D721Med (cell line): Measurements from ENCODE around the gene TEP1.

Experiments
- DNase-seq: peaks from one replicate; pipeline ENCODE4 v3.0.0; 2011; ENCODE audit warnings: low spot score; ENCODE audit not compliant: insufficient read length
- FAIRE-seq: peaks from 2 replicates; lab custom pipeline; 2011; peaks lifted over from hg19 to GRCh38; lab: Jason Lieb, UNC
- CTCF ChIP-seq: IDR thresholded peaks from 2 replicates; pipeline ENCODE4 v1.5.1; 2012; ENCODE audit warnings: mild to moderate bottlenecking, control low read depth; ENCODE audit not compliant: insufficient read depth; ENCODE audit errors: missing control alignments

Gene TEP1

DNA sequence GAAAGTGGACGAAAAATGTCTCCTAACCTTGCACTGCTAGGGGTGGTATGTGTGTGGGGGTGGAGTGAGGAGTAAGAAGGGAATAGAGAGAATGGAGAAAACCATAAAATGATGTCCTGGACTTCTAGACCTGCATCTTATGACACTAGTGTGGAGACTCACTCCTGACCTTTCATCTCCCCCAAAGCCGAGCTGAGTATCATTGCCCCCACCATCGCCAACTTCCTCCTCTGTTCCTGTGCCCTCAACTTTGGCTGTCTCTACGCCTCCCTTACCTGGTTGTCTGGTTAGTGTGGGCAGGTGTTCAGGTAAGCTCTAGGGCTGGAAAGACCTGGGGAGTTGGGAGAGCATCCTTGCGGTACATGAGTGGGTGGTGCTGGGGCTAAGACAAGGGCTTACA is 27.2 kb upstream of the TEP1 start:
- no peak for TF ChIP-seq CTCF
- DNase-seq (no peak), FAIRE-seq (no peak)

DNA sequence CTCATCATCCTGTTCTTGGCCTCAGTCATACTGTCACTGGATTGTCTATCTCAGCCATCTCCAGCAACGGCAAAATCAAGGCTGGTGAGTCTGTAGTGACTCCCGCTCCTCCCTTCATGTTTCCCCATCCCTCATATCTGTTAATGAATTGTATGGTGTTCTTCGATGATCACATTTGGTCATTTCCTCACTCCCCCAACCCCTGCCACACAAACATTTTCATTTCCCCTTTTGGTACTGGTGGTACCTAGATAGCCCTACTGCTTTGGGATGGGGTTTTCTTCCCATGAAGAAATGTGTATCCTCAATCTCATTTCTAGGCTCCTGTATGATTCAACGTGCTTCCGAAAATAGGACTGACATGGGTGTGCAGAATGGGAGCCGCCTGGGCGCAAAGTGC is 25.4 kb upstream of the TEP1 start:
- DNase-seq (no peak), FAIRE-seq (no peak)
- no peak for TF ChIP-seq CTCF

- no peak for DNase-seq
- FAIRE-seq = no peak
These were observed 23.1 kb upstream of the TEP1 start for GRCh38 chr14:20436363-20436755.

GRCh38 chr14:20435582-20436362 is 22.5 kb upstream of the TEP1 start, which contains the start of gene KLHL33:
KLHL33 (minus strand) TSS chr14:20436166; CDS start chr14:20435811, 355 bp downstream.
- no peak for TF ChIP-seq CTCF
- no peak for FAIRE-seq

More at GRCh38 chr14:20436363-20436755, 23.1 kb upstream of the TEP1 start:
- TF ChIP-seq CTCF = no peak

GRCh38 chr14:20434701-20435581 is 21.6 kb upstream of the TEP1 start:
- DNase-seq (no peak), FAIRE-seq (no peak)
- no peak for TF ChIP-seq CTCF

More at GRCh38 chr14:20435582-20436362, 22.5 kb upstream of the TEP1 start, which contains the start of gene KLHL33:
- DNase-seq = no peak

DNA sequence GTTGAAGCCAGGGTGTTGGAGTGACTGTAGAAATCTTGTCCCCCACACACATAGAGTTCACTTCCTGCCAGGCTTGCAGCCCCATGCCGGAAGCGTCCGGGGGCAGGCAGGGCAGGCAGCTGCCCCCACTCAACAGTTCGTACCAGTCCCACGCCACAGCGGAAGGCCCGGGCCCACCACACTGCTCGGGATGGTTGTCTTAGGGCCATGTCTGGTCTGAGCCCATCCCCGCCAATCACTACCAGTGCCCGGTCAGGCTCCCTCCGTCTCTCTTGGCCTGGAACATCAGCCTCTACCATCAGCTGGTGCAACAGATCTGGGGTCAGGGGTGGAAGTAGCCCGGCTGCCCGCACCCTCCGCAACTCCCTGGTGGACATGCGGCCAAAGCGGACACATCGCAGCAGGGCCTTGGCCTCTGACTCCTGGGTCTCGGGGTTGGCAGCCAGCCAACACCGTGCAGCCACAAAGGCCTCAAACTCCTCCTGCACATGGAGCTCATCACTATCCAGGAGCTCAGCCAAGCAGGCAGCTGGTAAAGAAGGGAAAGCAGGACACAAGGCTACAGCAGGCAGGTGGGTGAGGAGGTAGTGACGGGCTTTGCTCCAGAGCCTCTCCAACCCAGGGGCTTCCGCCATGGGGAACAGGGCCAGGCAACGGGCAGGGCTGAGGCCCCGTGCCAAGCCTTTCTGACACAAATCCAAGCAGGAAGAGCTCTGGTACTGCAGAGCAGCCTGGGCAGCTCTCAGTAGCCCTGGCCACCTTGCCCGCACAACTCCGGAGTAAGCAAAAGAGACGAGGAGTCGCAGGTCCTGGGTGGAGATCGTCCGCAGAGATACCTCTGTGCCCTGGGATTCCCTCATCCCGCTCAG is 16.7 kb upstream of the TEP1 start:
- TF ChIP-seq CTCF = no peak
- no peak for FAIRE-seq
- DNase-seq = no peak
